ENCODE measurements around the gene REXO2. TPM values are rescaled to one million over a fixed set of nuclear protein-coding genes. Genes with fewer than 3 reads are reported as not detected.

The REXO2 gene
- total RNA-seq, 1 donor from 2014 or later, result 82.0 TPM

GRCh38 chr11:114440971-114441763 is 1.9 kb downstream of the REXO2 start:
- no peak overlapping the region for H3K27ac ChIP-seq
- peaks cover 58% of the 10 kb centered on the region for H3K79me2 ChIP-seq (ENCODE audit: low read depth)
- H3K4me2 ChIP-seq, result peak overlapping the region; percentile 85
- Mint-ChIP-seq H3K27me3 (ENCODE audit: insufficient read depth, low read depth) (no peaks in the 10 kb centered on the region), H3K4me3 (peak overlapping the region; percentile 71), H3K36me3 (peaks cover 3% of the 10 kb centered on the region), H3K27ac (no peak overlapping the region), H3K4me1 (peaks cover 16% of the 10 kb centered on the region), H3K9me3 (no peaks in the 10 kb centered on the region)
- H3K4me3 ChIP-seq, result peak overlapping the region; percentile 98
- H2AFZ ChIP-seq (replicated peaks), result no peak overlapping the region
- DNase-seq (ENCODE audit: low spot score), result no peak
- no peaks in the 10 kb centered on the region for H3K36me3 ChIP-seq
- no peak overlapping the region for H3K9ac ChIP-seq
- TF ChIP-seq EZH2 (IDR thresholded peaks at IDR 0.05), result no peak
- TF ChIP-seq EZH2phosphoT487 (IDR thresholded peaks at IDR 0.05), result no peak
- TF ChIP-seq CTCF (IDR thresholded peaks at IDR 0.05), result no peak
- no peaks in the 10 kb centered on the region for H4K20me1 ChIP-seq (ENCODE audit: low read depth)
- H3F3A ChIP-seq (ENCODE audit: low read depth), result no peaks in the 10 kb centered on the region
- peaks cover 18% of the 10 kb centered on the region for H3K4me1 ChIP-seq
- H3K27me3 ChIP-seq, result no peaks in the 10 kb centered on the region
- H3K9me3 ChIP-seq (ENCODE audit: low read depth), result no peaks in the 10 kb centered on the region

GRCh38 chr11:114441921-114442320 is 2.7 kb downstream of the REXO2 start:
- Histone ChIP-seq H3K27ac (no peak overlapping the region), H3K9me3 (ENCODE audit: low read depth) (no peaks in the 10 kb centered on the region), H2AFZ (replicated peaks) (no peak overlapping the region), H3K4me3 (no peak overlapping the region), H3K9ac (no peak overlapping the region), H3K4me1 (peaks cover 18% of the 10 kb centered on the region), H3F3A (ENCODE audit: low read depth) (no peaks in the 10 kb centered on the region), H3K4me2 (no peak overlapping the region), H3K27me3 (no peaks in the 10 kb centered on the region), H3K36me3 (no peaks in the 10 kb centered on the region), H4K20me1 (ENCODE audit: low read depth) (no peaks in the 10 kb centered on the region), H3K79me2 (ENCODE audit: low read depth) (peaks cover 61% of the 10 kb centered on the region)
- Mint-ChIP-seq H3K27ac (no peak overlapping the region), H3K9me3 (no peaks in the 10 kb centered on the region), H3K36me3 (peaks cover 8% of the 10 kb centered on the region), H3K27me3 (ENCODE audit: insufficient read depth, low read depth) (no peaks in the 10 kb centered on the region), H3K4me3 (no peak overlapping the region), H3K4me1 (peaks cover 16% of the 10 kb centered on the region)
- TF ChIP-seq EZH2phosphoT487 (IDR thresholded peaks at IDR 0.05) (no peak), CTCF (IDR thresholded peaks at IDR 0.05) (no peak), EZH2 (IDR thresholded peaks at IDR 0.05) (no peak)
- no peak for DNase-seq (ENCODE audit: low spot score)

- Histone ChIP-seq H3K4me1 (peaks cover 18% of the 10 kb centered on the region), H3K27me3 (no peaks in the 10 kb centered on the region), H4K20me1 (ENCODE audit: low read depth) (no peaks in the 10 kb centered on the region), H3K4me2 (no peak overlapping the region), H3K27ac (no peak overlapping the region), H3K9ac (no peak overlapping the region), H3F3A (ENCODE audit: low read depth) (no peaks in the 10 kb centered on the region), H3K36me3 (no peaks in the 10 kb centered on the region), H3K4me3 (no peak overlapping the region), H3K79me2 (ENCODE audit: low read depth) (peaks cover 61% of the 10 kb centered on the region), H2AFZ (replicated peaks) (no peak overlapping the region), H3K9me3 (ENCODE audit: low read depth) (no peaks in the 10 kb centered on the region)
- Mint-ChIP-seq H3K4me3 (no peak overlapping the region), H3K36me3 (peaks cover 11% of the 10 kb centered on the region), H3K9me3 (no peaks in the 10 kb centered on the region), H3K4me1 (peaks cover 16% of the 10 kb centered on the region), H3K27me3 (ENCODE audit: insufficient read depth, low read depth) (no peaks in the 10 kb centered on the region), H3K27ac (no peak overlapping the region)
- TF ChIP-seq EZH2 (IDR thresholded peaks at IDR 0.05), result no peak
- no peak for TF ChIP-seq EZH2phosphoT487 (IDR thresholded peaks at IDR 0.05)
- TF ChIP-seq CTCF (IDR thresholded peaks at IDR 0.05), result no peak
- DNase-seq (ENCODE audit: low spot score), result no peak
These were observed 3.3 kb downstream of the REXO2 start for GRCh38 chr11:114442536-114442935.
